ENCODE data around the gene PHYHIPL.

PHYHIPL gene

DNA sequence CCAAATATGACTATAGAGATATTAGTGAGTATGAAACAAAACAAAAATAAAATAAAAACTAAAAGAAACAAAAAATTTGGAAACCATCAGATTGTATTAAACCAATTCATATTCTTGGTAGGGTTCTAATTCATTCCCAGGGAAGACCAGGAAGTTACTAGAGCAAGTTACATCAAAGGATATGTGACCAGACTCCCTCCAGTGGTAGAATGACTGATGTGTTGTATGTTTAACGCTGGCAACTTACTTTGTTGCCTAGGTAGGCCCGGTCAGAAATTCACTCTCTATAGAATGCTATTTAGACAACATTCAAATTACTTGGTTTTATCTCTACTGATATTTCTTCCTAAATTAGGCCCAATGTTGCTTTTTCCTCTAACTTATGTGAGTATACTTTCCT, 5.2 kb downstream of the PHYHIPL start:
- no CpG with 5 or more reads among the region's 2 CpGs for WGBS, 2 donors (ENCODE audit: extremely low coverage in 2 of 2, insufficient read length in 2 of 2, insufficient replicate concordance in 1 of 2)

GRCh38 chr10:59190332-59190731, 13.9 kb downstream of the PHYHIPL start:
- no peak for DNase-seq (ENCODE audit: low spot score)
- no peak overlapping the region for H4K91ac ChIP-seq (ENCODE audit: low read depth, low read length, poor library complexity)
- no peak overlapping the region for H3K14ac ChIP-seq (ENCODE audit: low read length)
- no peaks in the 10 kb centered on the region for H3K79me1 ChIP-seq (ENCODE audit: low read depth, low read length)
- H3K18ac ChIP-seq (ENCODE audit: low read length), result no peak overlapping the region
- H2BK12ac ChIP-seq (ENCODE audit: low read length), result no peak overlapping the region
- H3K9me3 ChIP-seq (replicated peaks in 1 of 2; ENCODE audit: control insufficient read depth in 2 of 2, insufficient read depth in 1 of 2, low read depth in 1 of 2, low read length in 2 of 2), result no peaks in the 10 kb centered on the region
- no peaks in the 10 kb centered on the region for H3K36me3 ChIP-seq (replicated peaks in 1 of 2; ENCODE audit: control insufficient read depth in 2 of 2, insufficient read depth in 2 of 2, low read length in 2 of 2)
- no peak overlapping the region for H3K27ac ChIP-seq (replicated peaks; ENCODE audit: low read length)
- no peak overlapping the region for H2BK5ac ChIP-seq (ENCODE audit: low read length)
- H2AK5ac ChIP-seq (ENCODE audit: low read depth, low read length), result no peak overlapping the region
- no peak overlapping the region for H3K4me3 ChIP-seq (ENCODE audit: low read length in 2 of 2)
- no peak overlapping the region for H2BK15ac ChIP-seq (ENCODE audit: low read length)
- no peak overlapping the region for H2AFZ ChIP-seq (ENCODE audit: low read length)
- H3K4ac ChIP-seq (ENCODE audit: low read length), result no peak overlapping the region
- H3K27me3 ChIP-seq (ENCODE audit: control insufficient read depth in 3 of 3, insufficient read depth in 3 of 3, low read depth in 1 of 3, low read length in 3 of 3), result no peaks in the 10 kb centered on the region
- no peak overlapping the region for H2BK120ac ChIP-seq (ENCODE audit: low read depth, low read length)
- no peak overlapping the region for H3K9ac ChIP-seq (ENCODE audit: low read depth, low read length, poor library complexity)
- H4K8ac ChIP-seq (ENCODE audit: low read depth, low read length), result no peak overlapping the region
- no peak overlapping the region for H3K23ac ChIP-seq (ENCODE audit: low read depth, low read length, poor library complexity)
- WGBS, 2 donors (ENCODE audit: extremely low coverage in 2 of 2, insufficient read length in 2 of 2, insufficient replicate concordance in 1 of 2), result no CpG with 5 or more reads among the region's 1 CpG
- H3K4me2 ChIP-seq (ENCODE audit: insufficient read depth, low read length, poor library complexity, severe bottlenecking), result no peak overlapping the region
- no peaks in the 10 kb centered on the region for H3K4me1 ChIP-seq (ENCODE audit: control insufficient read depth in 2 of 2, insufficient read depth in 1 of 2, low read depth in 1 of 2, low read length in 2 of 2)

More for the DNA sequence above, 5.2 kb downstream of the PHYHIPL start:
- H3K4me3 ChIP-seq (ENCODE audit: low read length in 2 of 2), result no peak overlapping the region
- no peak overlapping the region for H2AFZ ChIP-seq (ENCODE audit: low read length)
- H4K8ac ChIP-seq (ENCODE audit: low read depth, low read length), result no peak overlapping the region
- H3K27me3 ChIP-seq (ENCODE audit: control insufficient read depth in 3 of 3, insufficient read depth in 3 of 3, low read depth in 1 of 3, low read length in 3 of 3), result peaks cover 0 to 14% (median 0%) of the 10 kb centered on the region in 3 experiments
- H2BK15ac ChIP-seq (ENCODE audit: low read length), result no peak overlapping the region
- no peaks in the 10 kb centered on the region for H3K79me1 ChIP-seq (ENCODE audit: low read depth, low read length)
- DNase-seq (ENCODE audit: low spot score), result peak; percentile 42
- no peak overlapping the region for H3K14ac ChIP-seq (ENCODE audit: low read length)
- H4K91ac ChIP-seq (ENCODE audit: low read depth, low read length, poor library complexity), result no peak overlapping the region
- no peak overlapping the region for H3K27ac ChIP-seq (replicated peaks; ENCODE audit: low read length)
- H2BK5ac ChIP-seq (ENCODE audit: low read length), result no peak overlapping the region
- no peak overlapping the region for H3K4ac ChIP-seq (ENCODE audit: low read length)
- no peak overlapping the region for H3K4me2 ChIP-seq (ENCODE audit: insufficient read depth, low read length, poor library complexity, severe bottlenecking)
- H3K23ac ChIP-seq (ENCODE audit: low read depth, low read length, poor library complexity), result no peak overlapping the region
- no peak overlapping the region for H3K9ac ChIP-seq (ENCODE audit: low read depth, low read length, poor library complexity)
- H3K36me3 ChIP-seq (replicated peaks in 1 of 2; ENCODE audit: control insufficient read depth in 2 of 2, insufficient read depth in 2 of 2, low read length in 2 of 2), result no peaks in the 10 kb centered on the region
- no peak overlapping the region for H2BK12ac ChIP-seq (ENCODE audit: low read length)
- no peaks in the 10 kb centered on the region for H3K4me1 ChIP-seq (ENCODE audit: control insufficient read depth in 2 of 2, insufficient read depth in 1 of 2, low read depth in 1 of 2, low read length in 2 of 2)
- no peaks in the 10 kb centered on the region for H3K9me3 ChIP-seq (replicated peaks in 1 of 2; ENCODE audit: control insufficient read depth in 2 of 2, insufficient read depth in 1 of 2, low read depth in 1 of 2, low read length in 2 of 2)
- no peak overlapping the region for H2BK120ac ChIP-seq (ENCODE audit: low read depth, low read length)
- no peak overlapping the region for H3K18ac ChIP-seq (ENCODE audit: low read length)
- no peak overlapping the region for H2AK5ac ChIP-seq (ENCODE audit: low read depth, low read length)

- Histone ChIP-seq H4K91ac (ENCODE audit: low read depth, low read length, poor library complexity) (no peak overlapping the region), H2BK15ac (ENCODE audit: low read length) (no peak overlapping the region), H2AFZ (ENCODE audit: low read length) (no peak overlapping the region), H3K9me3 (replicated peaks in 1 of 2; ENCODE audit: control insufficient read depth in 2 of 2, insufficient read depth in 1 of 2, low read depth in 1 of 2, low read length in 2 of 2) (no peaks in the 10 kb centered on the region), H2AK5ac (ENCODE audit: low read depth, low read length) (no peak overlapping the region), H3K18ac (ENCODE audit: low read length) (no peak overlapping the region), H3K4me2 (ENCODE audit: insufficient read depth, low read length, poor library complexity, severe bottlenecking) (no peak overlapping the region), H3K4ac (ENCODE audit: low read length) (no peak overlapping the region), H3K4me1 (ENCODE audit: control insufficient read depth in 2 of 2, insufficient read depth in 1 of 2, low read depth in 1 of 2, low read length in 2 of 2) (no peaks in the 10 kb centered on the region), H2BK120ac (ENCODE audit: low read depth, low read length) (no peak overlapping the region), H3K27me3 (ENCODE audit: control insufficient read depth in 3 of 3, insufficient read depth in 3 of 3, low read depth in 1 of 3, low read length in 3 of 3) (no peaks in the 10 kb centered on the region), H3K14ac (ENCODE audit: low read length) (no peak overlapping the region), H3K36me3 (replicated peaks in 1 of 2; ENCODE audit: control insufficient read depth in 2 of 2, insufficient read depth in 2 of 2, low read length in 2 of 2) (no peaks in the 10 kb centered on the region), H4K8ac (ENCODE audit: low read depth, low read length) (no peak overlapping the region), H3K4me3 (ENCODE audit: low read length in 2 of 2) (no peak overlapping the region), H3K23ac (ENCODE audit: low read depth, low read length, poor library complexity) (no peak overlapping the region), H2BK12ac (ENCODE audit: low read length) (no peak overlapping the region), H3K27ac (replicated peaks; ENCODE audit: low read length) (no peak overlapping the region), H3K9ac (ENCODE audit: low read depth, low read length, poor library complexity) (no peak overlapping the region), H3K79me1 (ENCODE audit: low read depth, low read length) (peaks cover 3% of the 10 kb centered on the region), H2BK5ac (ENCODE audit: low read length) (no peak overlapping the region)
- no peak for DNase-seq (ENCODE audit: low spot score)
- WGBS, 2 donors (ENCODE audit: extremely low coverage in 2 of 2, insufficient read length in 2 of 2, insufficient replicate concordance in 1 of 2), result no CpG with 5 or more reads among the region's 5 CpGs
Observed at GRCh38 chr10:59206204-59206720, 29.8 kb downstream of the PHYHIPL start.

GRCh38 chr10:59212301-59212798, 35.9 kb downstream of the PHYHIPL start:
- H3K9me3 ChIP-seq (replicated peaks in 1 of 2; ENCODE audit: control insufficient read depth in 2 of 2, insufficient read depth in 1 of 2, low read depth in 1 of 2, low read length in 2 of 2), result no peaks in the 10 kb centered on the region
- no peaks in the 10 kb centered on the region for H3K4me1 ChIP-seq (ENCODE audit: control insufficient read depth in 2 of 2, insufficient read depth in 1 of 2, low read depth in 1 of 2, low read length in 2 of 2)
- H3K18ac ChIP-seq (ENCODE audit: low read length), result no peak overlapping the region
- no peak overlapping the region for H3K4me3 ChIP-seq (ENCODE audit: low read length in 2 of 2)
- no peak overlapping the region for H3K27ac ChIP-seq (replicated peaks; ENCODE audit: low read length)
- no peak overlapping the region for H2BK5ac ChIP-seq (ENCODE audit: low read length)
- H3K27me3 ChIP-seq (ENCODE audit: control insufficient read depth in 3 of 3, insufficient read depth in 3 of 3, low read depth in 1 of 3, low read length in 3 of 3), result no peaks in the 10 kb centered on the region
- no peak overlapping the region for H3K14ac ChIP-seq (ENCODE audit: low read length)
- WGBS, 2 donors (ENCODE audit: extremely low coverage in 2 of 2, insufficient read length in 2 of 2, insufficient replicate concordance in 1 of 2), result no CpG with 5 or more reads among the region's 2 CpGs
- no peak overlapping the region for H2AK5ac ChIP-seq (ENCODE audit: low read depth, low read length)
- no peak overlapping the region for H3K23ac ChIP-seq (ENCODE audit: low read depth, low read length, poor library complexity)
- H4K8ac ChIP-seq (ENCODE audit: low read depth, low read length), result no peak overlapping the region
- H3K4ac ChIP-seq (ENCODE audit: low read length), result no peak overlapping the region
- no peak overlapping the region for H2BK120ac ChIP-seq (ENCODE audit: low read depth, low read length)
- no peak overlapping the region for H3K9ac ChIP-seq (ENCODE audit: low read depth, low read length, poor library complexity)
- H3K79me1 ChIP-seq (ENCODE audit: low read depth, low read length), result peaks cover under 1% of the 10 kb centered on the region
- no peak overlapping the region for H2AFZ ChIP-seq (ENCODE audit: low read length)
- no peak for DNase-seq (ENCODE audit: low spot score)
- no peak overlapping the region for H2BK12ac ChIP-seq (ENCODE audit: low read length)
- no peak overlapping the region for H3K4me2 ChIP-seq (ENCODE audit: insufficient read depth, low read length, poor library complexity, severe bottlenecking)
- no peak overlapping the region for H4K91ac ChIP-seq (ENCODE audit: low read depth, low read length, poor library complexity)
- no peak overlapping the region for H2BK15ac ChIP-seq (ENCODE audit: low read length)
- H3K36me3 ChIP-seq (replicated peaks in 1 of 2; ENCODE audit: control insufficient read depth in 2 of 2, insufficient read depth in 2 of 2, low read length in 2 of 2), result no peaks in the 10 kb centered on the region
